ENCODE measurements around the gene BASP1.

BASP1 gene

GRCh38 chr5:17227868-17228267, 10.4 kb downstream of the BASP1 start:
- Histone ChIP-seq H2BK120ac (ENCODE audit: low read depth, low read length) (no peak overlapping the region), H3K4me3 (ENCODE audit: low read length in 2 of 2) (no peak overlapping the region), H3K27me3 (ENCODE audit: control insufficient read depth in 3 of 3, insufficient read depth in 3 of 3, low read depth in 1 of 3, low read length in 3 of 3) (no peaks in the 10 kb centered on the region), H2BK15ac (ENCODE audit: low read length) (no peak overlapping the region), H3K4ac (ENCODE audit: low read length) (no peak overlapping the region), H3K14ac (ENCODE audit: low read length) (no peak overlapping the region), H3K23ac (ENCODE audit: low read depth, low read length, poor library complexity) (no peak overlapping the region), H3K4me2 (ENCODE audit: insufficient read depth, low read length, poor library complexity, severe bottlenecking) (no peak overlapping the region), H3K9ac (ENCODE audit: low read depth, low read length, poor library complexity) (no peak overlapping the region), H3K79me1 (ENCODE audit: low read depth, low read length) (peaks cover 4% of the 10 kb centered on the region), H2BK12ac (ENCODE audit: low read length) (no peak overlapping the region), H3K4me1 (ENCODE audit: control insufficient read depth in 2 of 2, insufficient read depth in 1 of 2, low read depth in 1 of 2, low read length in 2 of 2) (peaks cover 0 to 20% of the 10 kb centered on the region in 2 donors), H2AFZ (ENCODE audit: low read length) (no peak overlapping the region), H3K27ac (replicated peaks; ENCODE audit: low read length) (no peak overlapping the region), H3K36me3 (replicated peaks in 1 of 2; ENCODE audit: control insufficient read depth in 2 of 2, insufficient read depth in 2 of 2, low read length in 2 of 2) (peaks cover 4 to 74% of the 10 kb centered on the region in 2 donors), H2AK5ac (ENCODE audit: low read depth, low read length) (no peak overlapping the region), H3K9me3 (replicated peaks in 1 of 2; ENCODE audit: control insufficient read depth in 2 of 2, insufficient read depth in 1 of 2, low read depth in 1 of 2, low read length in 2 of 2) (peaks cover 0 to 10% of the 10 kb centered on the region in 2 donors), H2BK5ac (ENCODE audit: low read length) (no peak overlapping the region), H4K91ac (ENCODE audit: low read depth, low read length, poor library complexity) (no peak overlapping the region), H4K8ac (ENCODE audit: low read depth, low read length) (no peak overlapping the region), H3K18ac (ENCODE audit: low read length) (no peak overlapping the region)
- WGBS, 2 donors (ENCODE audit: extremely low coverage in 2 of 2, insufficient read length in 2 of 2, insufficient replicate concordance in 1 of 2), result no CpG with 5 or more reads among the region's 1 CpG
- DNase-seq (ENCODE audit: low spot score), result no peak

GRCh38 chr5:17228821-17229291, 11.4 kb downstream of the BASP1 start:
- Histone ChIP-seq H3K4me1 (ENCODE audit: control insufficient read depth in 2 of 2, insufficient read depth in 1 of 2, low read depth in 1 of 2, low read length in 2 of 2) (peaks cover 0 to 15% of the 10 kb centered on the region in 2 donors), H3K79me1 (ENCODE audit: low read depth, low read length) (peaks cover 4% of the 10 kb centered on the region), H2AK5ac (ENCODE audit: low read depth, low read length) (no peak overlapping the region), H3K14ac (ENCODE audit: low read length) (no peak overlapping the region), H3K4me3 (ENCODE audit: low read length in 2 of 2) (no peak overlapping the region), H3K23ac (ENCODE audit: low read depth, low read length, poor library complexity) (no peak overlapping the region), H2BK15ac (ENCODE audit: low read length) (no peak overlapping the region), H2AFZ (ENCODE audit: low read length) (no peak overlapping the region), H2BK120ac (ENCODE audit: low read depth, low read length) (no peak overlapping the region), H2BK12ac (ENCODE audit: low read length) (no peak overlapping the region), H3K4ac (ENCODE audit: low read length) (no peak overlapping the region), H3K36me3 (replicated peaks in 1 of 2; ENCODE audit: control insufficient read depth in 2 of 2, insufficient read depth in 2 of 2, low read length in 2 of 2) (peaks cover 4 to 80% of the 10 kb centered on the region in 2 donors), H3K27ac (replicated peaks; ENCODE audit: low read length) (no peak overlapping the region), H3K18ac (ENCODE audit: low read length) (no peak overlapping the region), H3K27me3 (ENCODE audit: control insufficient read depth in 3 of 3, insufficient read depth in 3 of 3, low read depth in 1 of 3, low read length in 3 of 3) (no peaks in the 10 kb centered on the region), H3K9ac (ENCODE audit: low read depth, low read length, poor library complexity) (no peak overlapping the region), H2BK5ac (ENCODE audit: low read length) (no peak overlapping the region), H4K91ac (ENCODE audit: low read depth, low read length, poor library complexity) (no peak overlapping the region), H3K4me2 (ENCODE audit: insufficient read depth, low read length, poor library complexity, severe bottlenecking) (no peak overlapping the region), H4K8ac (ENCODE audit: low read depth, low read length) (no peak overlapping the region), H3K9me3 (replicated peaks in 1 of 2; ENCODE audit: control insufficient read depth in 2 of 2, insufficient read depth in 1 of 2, low read depth in 1 of 2, low read length in 2 of 2) (peaks cover 0 to 17% of the 10 kb centered on the region in 2 donors)
- WGBS, 2 donors (ENCODE audit: extremely low coverage in 2 of 2, insufficient read length in 2 of 2, insufficient replicate concordance in 1 of 2), result no CpG with 5 or more reads among the region's 3 CpGs
- DNase-seq (ENCODE audit: low spot score), result no peak

DNA sequence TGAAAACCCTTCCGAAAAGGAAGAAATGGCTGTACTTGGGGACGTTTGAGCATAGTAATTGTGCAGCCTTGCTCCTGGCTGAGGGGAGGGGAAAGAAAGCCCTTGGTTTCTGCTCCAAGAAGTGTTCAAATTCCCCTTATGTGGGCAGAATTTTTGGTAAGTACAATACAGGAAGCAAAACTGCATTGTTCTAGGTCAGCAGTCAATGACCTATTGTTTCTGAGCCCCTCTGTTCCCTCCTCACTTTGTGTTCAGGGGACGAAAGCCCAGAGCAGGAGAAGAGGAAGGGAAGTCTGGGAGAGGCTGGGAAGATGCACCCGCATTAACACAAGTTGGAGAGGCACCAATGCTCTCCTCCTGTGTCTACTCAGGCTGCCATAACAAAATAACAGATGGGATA, 11.9 kb downstream of the BASP1 start:
- no peak overlapping the region for H4K91ac ChIP-seq (ENCODE audit: low read depth, low read length, poor library complexity)
- H3K4me1 ChIP-seq (ENCODE audit: control insufficient read depth in 2 of 2, insufficient read depth in 1 of 2, low read depth in 1 of 2, low read length in 2 of 2), result peaks cover 0 to 15% of the 10 kb centered on the region in 2 donors
- no peak overlapping the region for H2BK120ac ChIP-seq (ENCODE audit: low read depth, low read length)
- no peak overlapping the region for H2BK15ac ChIP-seq (ENCODE audit: low read length)
- no peak for DNase-seq (ENCODE audit: low spot score)
- H3K27me3 ChIP-seq (ENCODE audit: control insufficient read depth in 3 of 3, insufficient read depth in 3 of 3, low read depth in 1 of 3, low read length in 3 of 3), result no peaks in the 10 kb centered on the region
- H2AK5ac ChIP-seq (ENCODE audit: low read depth, low read length), result no peak overlapping the region
- no peak overlapping the region for H3K4me3 ChIP-seq (ENCODE audit: low read length in 2 of 2)
- H2BK5ac ChIP-seq (ENCODE audit: low read length), result no peak overlapping the region
- no peak overlapping the region for H3K14ac ChIP-seq (ENCODE audit: low read length)
- H3K36me3 ChIP-seq (replicated peaks in 1 of 2; ENCODE audit: control insufficient read depth in 2 of 2, insufficient read depth in 2 of 2, low read length in 2 of 2), result peaks cover 4 to 81% of the 10 kb centered on the region in 2 donors
- no CpG with 5 or more reads among the region's 4 CpGs for WGBS, 2 donors (ENCODE audit: extremely low coverage in 2 of 2, insufficient read length in 2 of 2, insufficient replicate concordance in 1 of 2)
- no peak overlapping the region for H2BK12ac ChIP-seq (ENCODE audit: low read length)
- no peak overlapping the region for H2AFZ ChIP-seq (ENCODE audit: low read length)
- H4K8ac ChIP-seq (ENCODE audit: low read depth, low read length), result no peak overlapping the region
- no peak overlapping the region for H3K27ac ChIP-seq (replicated peaks; ENCODE audit: low read length)
- no peak overlapping the region for H3K4ac ChIP-seq (ENCODE audit: low read length)
- no peak overlapping the region for H3K9ac ChIP-seq (ENCODE audit: low read depth, low read length, poor library complexity)
- H3K79me1 ChIP-seq (ENCODE audit: low read depth, low read length), result peaks cover 4% of the 10 kb centered on the region
- no peak overlapping the region for H3K23ac ChIP-seq (ENCODE audit: low read depth, low read length, poor library complexity)
- peaks cover 0 to 21% of the 10 kb centered on the region in 2 donors for H3K9me3 ChIP-seq (replicated peaks in 1 of 2; ENCODE audit: control insufficient read depth in 2 of 2, insufficient read depth in 1 of 2, low read depth in 1 of 2, low read length in 2 of 2)
- H3K4me2 ChIP-seq (ENCODE audit: insufficient read depth, low read length, poor library complexity, severe bottlenecking), result no peak overlapping the region
- no peak overlapping the region for H3K18ac ChIP-seq (ENCODE audit: low read length)

DNA sequence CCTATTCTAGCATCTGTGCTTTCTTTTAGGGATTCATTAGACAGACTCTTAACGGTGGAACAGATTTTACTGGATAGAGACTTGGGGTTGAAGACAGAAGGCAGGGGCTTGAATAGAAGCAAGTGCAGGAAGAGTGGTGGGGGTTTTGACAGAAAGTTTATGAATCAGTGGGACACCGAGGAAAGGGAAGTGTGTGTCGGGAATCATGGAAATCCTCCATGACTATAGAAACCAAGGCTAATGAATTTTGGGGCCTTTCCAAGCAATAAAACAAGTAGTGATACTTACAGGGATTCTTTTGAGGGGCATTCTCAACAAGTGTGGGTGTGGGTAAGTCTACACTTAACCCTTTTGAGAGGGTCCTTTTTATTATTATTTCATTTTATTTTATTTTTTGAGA, 12.8 kb downstream of the BASP1 start:
- Histone ChIP-seq H3K18ac (ENCODE audit: low read length) (no peak overlapping the region), H3K27me3 (ENCODE audit: control insufficient read depth in 3 of 3, insufficient read depth in 3 of 3, low read depth in 1 of 3, low read length in 3 of 3) (no peaks in the 10 kb centered on the region), H3K4me1 (ENCODE audit: control insufficient read depth in 2 of 2, insufficient read depth in 1 of 2, low read depth in 1 of 2, low read length in 2 of 2) (peaks cover 0 to 12% of the 10 kb centered on the region in 2 donors), H3K9ac (ENCODE audit: low read depth, low read length, poor library complexity) (no peak overlapping the region), H2BK12ac (ENCODE audit: low read length) (no peak overlapping the region), H3K79me1 (ENCODE audit: low read depth, low read length) (peaks cover 4% of the 10 kb centered on the region), H3K4me3 (ENCODE audit: low read length in 2 of 2) (no peak overlapping the region), H4K8ac (ENCODE audit: low read depth, low read length) (no peak overlapping the region), H3K9me3 (replicated peaks in 1 of 2; ENCODE audit: control insufficient read depth in 2 of 2, insufficient read depth in 1 of 2, low read depth in 1 of 2, low read length in 2 of 2) (peaks cover 0 to 28% of the 10 kb centered on the region in 2 donors), H3K4me2 (ENCODE audit: insufficient read depth, low read length, poor library complexity, severe bottlenecking) (no peak overlapping the region), H2BK15ac (ENCODE audit: low read length) (no peak overlapping the region), H3K4ac (ENCODE audit: low read length) (no peak overlapping the region), H3K14ac (ENCODE audit: low read length) (no peak overlapping the region), H3K27ac (replicated peaks; ENCODE audit: low read length) (no peak overlapping the region), H4K91ac (ENCODE audit: low read depth, low read length, poor library complexity) (no peak overlapping the region), H3K23ac (ENCODE audit: low read depth, low read length, poor library complexity) (no peak overlapping the region), H2AK5ac (ENCODE audit: low read depth, low read length) (no peak overlapping the region), H3K36me3 (replicated peaks in 1 of 2; ENCODE audit: control insufficient read depth in 2 of 2, insufficient read depth in 2 of 2, low read length in 2 of 2) (peaks cover 4 to 81% of the 10 kb centered on the region in 2 donors), H2BK120ac (ENCODE audit: low read depth, low read length) (no peak overlapping the region), H2AFZ (ENCODE audit: low read length) (no peak overlapping the region), H2BK5ac (ENCODE audit: low read length) (no peak overlapping the region)
- DNase-seq (ENCODE audit: low spot score), result no peak
- WGBS, 2 donors (ENCODE audit: extremely low coverage in 2 of 2, insufficient read length in 2 of 2, insufficient replicate concordance in 1 of 2), result no CpG with 5 or more reads among the region's 3 CpGs

Data from neuronal stem cell (in vitro differentiated cells).